SU-DHL-6 (cell line): Measurements from ENCODE around the gene CYP26A1.

ENCODE experiments used
- CTCF ChIP-seq: fragments of 200-600 bp; sonication (generic); IDR thresholded peaks from one replicate; pipeline ENCODE4 v1.5.1; 2017; ENCODE audit warnings: antibody characterized with exemption, mild to moderate bottlenecking, low read length, moderate library complexity; ENCODE audit not compliant: insufficient read depth, poor library complexity, severe bottlenecking
- EZH2phosphoT487 ChIP-seq: fragments of 200-600 bp; sonication (generic), shearing (Covaris generic); conservative IDR thresholded peaks from 2 replicates; pipeline ENCODE4 v1.6.1; 2018; ENCODE audit warnings: mild to moderate bottlenecking, antibody characterized with exemption, low read length, moderate library complexity, mixed read lengths

DNA sequence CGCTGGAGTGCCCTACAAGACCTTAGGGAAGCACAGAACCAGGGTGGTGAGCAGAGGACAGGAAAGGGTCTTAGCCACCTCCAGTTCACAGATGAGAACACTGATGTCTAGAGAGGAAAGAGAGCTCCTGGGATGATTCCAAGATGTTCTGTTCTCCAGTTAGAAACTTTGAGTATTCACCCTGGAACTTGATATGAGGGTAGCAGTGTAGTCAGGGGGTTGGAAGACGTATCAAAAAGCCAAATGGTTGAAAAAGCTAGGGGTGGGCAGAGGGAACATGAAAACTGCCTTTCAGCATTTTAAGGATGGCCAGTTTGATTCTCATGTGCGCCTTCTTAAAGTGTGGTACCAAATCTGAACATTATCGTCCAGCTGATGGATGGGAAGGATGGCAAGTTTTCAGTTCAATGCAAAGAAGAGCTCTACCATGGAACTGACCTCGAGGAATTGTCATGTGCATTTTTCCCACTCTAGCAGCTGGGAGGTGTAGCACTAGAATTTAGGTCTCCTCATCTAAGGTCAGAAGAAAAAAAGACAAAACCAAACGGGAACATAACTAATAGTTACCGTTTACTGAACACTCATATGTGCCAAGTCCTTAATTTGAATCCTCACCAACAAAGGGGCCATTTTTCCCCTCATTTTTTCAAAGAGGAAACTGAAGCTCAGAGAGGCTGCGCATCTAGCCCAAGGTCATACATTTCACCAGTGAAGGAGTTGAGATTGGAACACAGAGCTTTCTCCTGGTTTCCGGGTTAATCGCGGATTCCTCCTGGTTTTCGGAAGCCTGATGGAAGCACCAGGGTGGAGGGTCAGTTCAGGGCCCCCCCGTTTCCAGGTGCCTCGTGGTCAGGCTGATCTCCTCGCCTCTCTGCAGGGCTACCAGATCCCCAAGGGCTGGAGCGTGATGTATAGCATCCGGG lies 6.0 kb upstream of the CYP26A1 start:
- TF ChIP-seq CTCF (no peak), EZH2phosphoT487 (no peak)
